H1 (cell line): ENCODE measurements around the gene HINT3. TPM values are rescaled to one million over a fixed set of nuclear protein-coding genes. Genes with fewer than 3 reads are reported as not detected.

ENCODE experiments used
- CTCF ChIP-seq, 3 experiments: IDR thresholded peaks; 1 replicate in 2 of 3; 2 replicates in 1 of 3; pipeline versions ENCODE4 v1.5.1 to v1.6.1; 2011; ENCODE audit warnings: low read length in 3 of 3, mild to moderate bottlenecking in 3 of 3, inconsistent platforms in 2 of 3, low read depth in 1 of 3, moderate library complexity in 1 of 3; ENCODE audit not compliant: insufficient read depth in 1 of 3; ENCODE audit errors: control extremely low read depth in 1 of 3
- polyA plus RNA-seq, 7 experiments: library from polyadenylated mRNA; depleted of rRNA in 3 of 7; stranded (reverse) in 5 of 7; unstranded in 2 of 7; fragments of >200 nt in 5 of 7; fragments of 200-250 nt in 2 of 7; gene quantifications; 1 replicate in 5 of 7; 2 replicates in 1 of 7; 4 replicates in 1 of 7; pipeline versions ENCODE4 v1.2.1 to v1.2.3, GENCODE V29; 2011 to 2013; ENCODE audit warnings: missing spikeins in 2 of 7, mixed read lengths in 2 of 7
- total RNA-seq: library from RNA; stranded (reverse); fragmentation: NEBNext Ultra II Directional; extraction: Animal tissue kit (Norgen Biotek cat#: 25700); gene quantifications from 2 replicates; pipeline ENCODE4 v1.2.1, GENCODE V29; 2021

The HINT3 gene
- total and polyA plus RNA-seq, 2 of the 8 experiments (the other 6 are each of a cell fraction or from before 2014, with no cell fraction given), result 1.2 to 7.8 TPM

DNA sequence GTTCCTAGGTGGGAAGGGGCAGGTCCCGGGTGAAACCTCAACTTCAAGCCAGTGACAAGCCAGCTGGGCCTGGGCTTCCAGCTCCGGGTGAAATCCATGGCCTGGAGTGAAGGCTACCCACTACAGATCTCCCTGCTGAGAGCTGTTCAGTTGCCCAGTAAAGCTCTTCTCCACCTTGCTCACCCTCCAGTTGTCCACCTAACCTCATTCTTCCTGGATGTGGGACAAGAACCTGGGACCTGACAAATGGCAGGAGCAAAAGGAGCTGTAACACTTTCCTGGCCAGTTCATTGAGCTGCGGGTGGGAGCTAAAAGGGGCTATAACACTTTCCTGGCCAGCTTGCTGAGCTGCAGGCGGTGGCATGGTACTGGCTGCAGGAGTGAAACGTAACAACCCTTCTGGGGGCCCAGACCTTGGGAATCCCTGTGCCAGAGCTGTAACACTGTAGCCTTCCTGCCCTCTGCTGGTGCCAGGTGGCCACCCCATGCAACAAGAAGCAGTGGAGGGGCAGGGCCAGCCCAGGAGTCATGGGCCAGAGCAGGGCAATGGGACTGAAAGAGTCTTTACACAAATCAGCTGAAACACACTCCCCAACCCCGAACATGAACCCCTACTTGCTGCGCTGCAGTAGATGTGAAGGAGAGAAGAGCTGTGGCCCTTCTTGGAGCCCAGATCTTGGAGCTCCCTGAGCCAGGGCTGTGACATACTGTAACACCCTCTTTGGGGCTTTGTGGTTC, 3.6 kb upstream of the HINT3 start (continued):
- TF ChIP-seq CTCF (IDR thresholded peaks at IDR 0.05; ENCODE audit: control extremely low read depth in 1 of 3, insufficient read depth in 1 of 3, low read depth in 1 of 3, low read length in 3 of 3), result peak; percentile 82 to 89 (median 87)
